Skeletal muscle tissue (tissue), 1 donor: Measurements from ENCODE around the gene ENAH. TPM values are rescaled to one million over a fixed set of nuclear protein-coding genes. Genes with fewer than 3 reads are reported as not detected.

Source experiments
- total RNA-seq: library from RNA; depleted of rRNA; stranded (reverse); fragments of >200 nt; gene quantifications from one replicate; pipeline ENCODE4 v1.2.3, GENCODE V29; 2014

The ENAH gene
- total RNA-seq, 1 donor from 2014 or later = 38.6 TPM

Other genes starting within 250 kb of the ENAH start
- gene LBR, start 225.1 kb downstream of the ENAH start, total RNA-seq = 39.7 TPM
- 139 TPM for gene SRP9, start 124.7 kb upstream of the ENAH start, total RNA-seq
- 13.0 TPM for gene EPHX1, start 157.0 kb upstream of the ENAH start, total RNA-seq
- 12.0 TPM for gene TMEM63A, start 229.3 kb upstream of the ENAH start, total RNA-seq
- gene LEFTY1, start 236.0 kb upstream of the ENAH start, total RNA-seq = 0.52 TPM